GM12891 (cell line): ENCODE measurements around the gene SMIM44.

Source experiments
- DNase-seq: peaks from one replicate; pipeline ENCODE4 v3.0.0; 2011; ENCODE audit warnings: low spot score; ENCODE audit not compliant: insufficient read length
- FAIRE-seq: peaks from 2 replicates; lab custom pipeline; 2011; peaks lifted over from hg19 to GRCh38; lab: Jason Lieb, UNC
- PAX5 ChIP-seq: IDR thresholded peaks from 2 replicates; pipeline ENCODE4 v1.6.1; 2011; ENCODE audit warnings: low read length, moderate library complexity, mild to moderate bottlenecking; ENCODE audit not compliant: insufficient read depth, severe bottlenecking
- POLR2A ChIP-seq: IDR thresholded peaks from 2 replicates; pipeline ENCODE4 v1.6.1; 2011; ENCODE audit warnings: low read depth, low read length, control low read depth
- POLR2AphosphoS5 ChIP-seq: IDR thresholded peaks from 2 replicates; pipeline ENCODE4 v1.6.1; 2011; ENCODE audit warnings: low read depth, low read length, control low read depth
- POU2F2 ChIP-seq: IDR thresholded peaks from 2 replicates; pipeline ENCODE4 v1.6.1; 2011; ENCODE audit warnings: low read depth, mild to moderate bottlenecking, control low read depth, low read length, moderate library complexity
- SPI1 ChIP-seq: IDR thresholded peaks from 2 replicates; pipeline ENCODE4 v1.6.1; 2011; ENCODE audit warnings: low read depth, low read length, control low read depth
- TAF1 ChIP-seq: IDR thresholded peaks from 2 replicates; pipeline ENCODE4 v1.6.1; 2011; ENCODE audit warnings: low read depth, low read length, control low read depth

SMIM44 gene

DNA sequence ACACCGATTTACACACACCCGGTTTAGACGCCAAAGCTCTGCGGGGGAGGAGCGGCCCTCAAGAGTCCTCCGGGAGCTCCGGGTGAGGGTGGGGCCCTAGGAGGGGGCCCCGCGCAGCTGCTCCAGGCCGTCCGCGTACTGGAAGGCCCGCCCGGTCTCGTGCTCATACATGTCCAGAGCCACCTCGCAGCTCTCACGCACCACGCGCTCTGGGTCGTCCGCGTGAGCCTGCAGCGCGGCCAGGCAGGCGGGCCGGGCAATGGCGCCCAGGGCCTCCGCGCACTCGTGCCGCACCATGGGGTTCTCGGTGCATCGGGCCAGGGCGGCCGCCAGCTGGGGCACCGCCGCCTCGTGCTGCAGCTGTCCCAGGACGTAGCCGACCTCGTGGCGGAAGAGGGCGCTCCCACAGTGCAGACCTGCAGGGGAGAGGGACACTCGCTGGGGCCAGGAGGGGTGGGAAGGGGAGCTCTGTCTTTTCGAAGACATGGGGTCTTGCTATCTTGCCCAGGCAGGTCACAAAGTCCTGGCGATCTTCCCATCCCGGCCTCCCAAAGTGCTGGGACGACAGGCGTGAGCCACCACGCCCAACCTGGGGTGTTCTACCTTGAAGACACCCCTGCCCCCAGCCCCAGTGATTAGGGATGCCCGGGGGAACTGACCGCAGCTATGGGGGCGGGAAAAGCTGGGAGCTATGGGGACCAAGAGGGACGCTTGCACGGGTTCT is 8.3 kb upstream of the SMIM44 start:
- TF ChIP-seq POLR2AphosphoS5: no peak
- TF ChIP-seq SPI1: no peak
- DNase-seq (no peak), FAIRE-seq (no peak)

GRCh38 chr19:3482507-3483225 is 575 bp downstream of the SMIM44 start:
- no peak for TF ChIP-seq PAX5
- TF ChIP-seq POLR2AphosphoS5: no peak
- TF ChIP-seq POLR2A: no peak
- no peak for TF ChIP-seq TAF1
- no peak for TF ChIP-seq POU2F2
- TF ChIP-seq SPI1: no peak
- FAIRE-seq (no peak), DNase-seq (no peak)

DNA sequence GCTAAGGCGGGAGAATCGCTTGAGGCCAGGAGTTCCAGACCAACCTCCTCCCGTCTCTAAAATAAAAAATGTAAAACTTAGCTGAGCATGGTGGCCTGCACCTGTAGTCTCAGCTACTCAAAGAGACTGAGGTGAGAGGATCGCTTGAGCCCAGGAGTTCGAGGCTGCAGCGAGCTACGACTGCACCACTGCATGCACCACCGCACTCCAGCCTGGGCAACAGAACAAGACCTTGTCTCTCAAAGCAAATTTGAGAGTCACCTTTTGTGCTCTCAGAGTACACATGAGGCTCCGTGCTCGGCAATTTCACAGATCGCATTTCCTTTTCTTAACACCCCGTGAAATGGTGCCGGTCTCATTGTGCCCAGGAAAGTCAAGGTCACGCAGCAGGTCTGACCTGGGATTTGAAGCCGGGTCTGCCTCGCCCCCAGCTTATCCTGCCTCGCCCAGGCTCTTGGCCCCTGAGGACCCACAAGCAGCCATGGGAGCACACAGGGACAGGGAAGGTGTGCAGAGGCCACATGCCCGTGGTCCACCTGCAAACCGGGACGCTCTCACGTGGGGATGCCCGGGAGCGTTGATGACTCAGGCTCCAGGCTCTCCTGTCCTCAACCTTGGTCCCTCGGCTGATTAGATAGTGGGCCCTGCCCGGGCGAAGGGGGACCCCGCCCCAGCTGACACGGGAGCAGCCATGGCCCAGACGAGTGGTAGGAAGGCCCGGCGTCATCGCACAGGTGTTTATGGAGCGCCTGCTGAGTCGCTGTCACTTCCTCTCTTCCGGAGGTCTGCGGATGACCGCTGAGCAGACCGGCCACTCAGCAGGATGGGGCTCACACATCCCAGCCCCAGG is 1.8 kb downstream of the SMIM44 start:
- DNase-seq: no peak
- no peak for TF ChIP-seq SPI1
- TF ChIP-seq POU2F2: no peak
- no peak for TF ChIP-seq POLR2AphosphoS5
- TF ChIP-seq PAX5: no peak
- no peak for TF ChIP-seq POLR2A
- TF ChIP-seq TAF1: no peak
- no peak for FAIRE-seq

DNA sequence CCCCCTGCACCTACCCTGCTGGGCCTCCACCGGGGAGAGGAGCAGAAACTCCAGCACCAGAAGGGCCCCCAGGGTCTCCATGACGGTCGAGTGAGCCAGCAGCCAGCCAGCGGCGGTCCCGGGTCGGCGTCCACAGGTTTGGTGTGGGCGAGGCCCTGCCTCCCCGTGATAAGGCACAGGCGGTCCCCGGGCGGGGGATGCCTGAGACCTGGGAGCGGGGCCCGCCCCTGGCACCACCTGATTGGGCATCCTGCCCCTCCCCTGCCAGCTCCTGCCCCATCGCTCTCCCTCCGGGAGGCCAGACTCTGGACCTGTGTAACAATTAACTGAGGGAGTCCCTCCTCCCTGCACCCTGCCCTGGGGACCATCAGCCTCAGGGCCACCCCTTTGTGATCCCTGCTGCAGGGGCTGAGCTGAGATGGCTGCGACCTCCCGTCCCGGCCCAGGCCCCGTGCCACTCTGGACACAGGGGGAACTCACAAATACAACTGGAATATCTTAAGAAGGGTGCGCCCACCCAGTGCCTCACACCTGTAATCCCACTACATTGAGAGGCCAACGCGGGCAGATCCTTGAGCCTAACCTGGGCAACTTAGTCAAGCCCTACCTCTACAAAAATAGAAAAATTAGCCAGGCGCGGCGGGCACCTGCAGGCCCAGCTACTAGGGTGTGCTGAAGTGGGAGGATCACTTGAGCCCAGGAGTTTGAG is 2.7 kb downstream of the SMIM44 start, which contains the start of gene SMIM24:
Gene SMIM24, minus strand, starts transcription at position 143 of the 709 bp plus-strand sequence. Its CDS starts 62 bp downstream, at position 81.
- DNase-seq: no peak
- TF ChIP-seq SPI1: no peak
- no peak for TF ChIP-seq PAX5
- TF ChIP-seq TAF1: no peak
- TF ChIP-seq POLR2A: no peak
- no peak for TF ChIP-seq POU2F2
- no peak for TF ChIP-seq POLR2AphosphoS5
- FAIRE-seq: no peak

- no peak for FAIRE-seq
- TF ChIP-seq PAX5: no peak
- TF ChIP-seq POU2F2: no peak
- no peak for TF ChIP-seq SPI1
- TF ChIP-seq POLR2AphosphoS5: no peak
- no peak for TF ChIP-seq POLR2A
- no peak for TF ChIP-seq TAF1
- DNase-seq: no peak
These were observed 3.4 kb downstream of the SMIM44 start for GRCh38 chr19:3479834-3480215.

DNA sequence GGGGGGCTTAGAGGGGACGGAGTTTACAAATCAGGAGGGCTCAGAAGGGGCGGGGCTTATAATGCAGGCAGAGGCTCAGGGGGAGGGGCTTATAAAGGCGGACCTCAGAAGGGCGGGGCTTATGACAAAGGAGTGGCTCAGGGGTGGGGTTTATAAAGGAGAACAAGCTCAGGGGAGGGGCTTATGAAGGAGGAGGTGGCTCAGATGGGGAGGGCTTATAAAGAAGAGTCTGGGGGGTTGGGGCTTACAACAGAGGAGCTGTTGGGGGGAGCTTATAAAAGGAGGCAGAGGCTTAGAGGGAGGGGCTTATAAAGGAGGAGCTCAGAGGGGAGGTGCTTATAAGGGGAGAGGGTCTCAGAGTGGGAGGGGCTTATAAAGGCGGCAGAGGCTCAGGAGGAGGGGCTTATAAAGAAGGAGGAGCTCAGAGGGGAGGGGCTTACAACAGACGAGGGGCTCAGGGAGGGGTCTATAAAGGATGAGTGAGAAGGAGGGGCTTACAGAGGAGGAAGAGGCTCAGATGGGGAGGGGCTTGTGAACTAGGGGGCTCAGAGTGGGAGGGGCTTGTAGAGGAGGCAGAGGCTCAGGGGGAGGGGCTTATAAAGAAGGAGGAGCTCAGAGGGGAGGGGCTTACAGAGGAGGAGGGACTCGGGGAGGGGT is 3.9 kb downstream of the SMIM44 start:
- TF ChIP-seq PAX5 (no peak), TAF1 (no peak), POU2F2 (no peak), POLR2AphosphoS5 (no peak), POLR2A (no peak), SPI1 (no peak)
- FAIRE-seq (no peak), DNase-seq (no peak)

DNA sequence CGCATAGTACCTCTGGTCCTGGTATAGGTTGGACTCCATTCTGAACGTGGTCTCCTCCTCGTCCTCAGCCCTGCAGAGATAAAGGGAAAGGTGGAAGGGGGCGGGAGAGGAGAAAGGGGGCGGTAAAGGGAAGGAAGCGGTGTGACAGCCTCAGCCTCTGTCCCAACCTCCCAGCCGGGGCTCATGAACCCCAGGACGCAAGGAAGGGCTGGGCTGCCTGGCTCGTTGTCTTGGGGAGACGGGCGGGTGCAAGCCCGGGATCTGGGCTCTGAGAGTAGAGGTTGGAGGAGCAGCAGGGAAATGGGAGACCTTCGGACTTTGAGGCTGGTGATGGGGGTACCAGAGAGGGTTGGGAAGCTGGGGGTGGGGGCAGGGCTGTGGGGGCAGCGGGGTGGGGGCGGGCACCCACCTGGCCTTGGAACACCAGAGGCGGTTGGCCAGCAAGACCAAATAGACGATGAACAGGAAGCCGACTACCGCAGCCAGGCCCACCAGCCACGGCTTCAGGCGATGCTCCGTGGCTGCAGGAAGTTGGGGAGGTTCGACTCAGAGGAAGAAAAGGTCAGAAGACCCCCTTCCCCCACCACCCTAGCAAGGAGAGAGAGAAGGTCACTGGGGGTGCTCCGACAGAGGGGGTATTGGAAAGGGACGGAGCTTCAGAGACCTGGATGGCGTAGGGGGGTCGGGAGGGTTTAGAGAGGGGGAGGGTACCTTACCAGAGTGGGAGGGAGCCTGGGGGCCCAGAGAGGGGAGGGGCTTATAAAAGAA is 4.6 kb downstream of the SMIM44 start:
- FAIRE-seq: no peak

More for the DNA sequence above, 4.6 kb downstream of the SMIM44 start:
- no peak for DNase-seq
- no peak for TF ChIP-seq SPI1
- no peak for TF ChIP-seq POLR2A
- no peak for TF ChIP-seq TAF1
- no peak for TF ChIP-seq POLR2AphosphoS5
- no peak for TF ChIP-seq PAX5
- no peak for TF ChIP-seq POU2F2
